Measurements from ENCODE around the gene PAN3. TPM values are rescaled to one million over a fixed set of nuclear protein-coding genes. Genes with fewer than 3 reads are reported as not detected.

PAN3 gene
- total RNA-seq, 2 experiments from 2014 or later: 56.9 to 59.5 TPM

GRCh38 chr13:28181413-28181812 lies 43.1 kb downstream of the PAN3 start:
- no peak overlapping the region for H3K4me3 ChIP-seq (ENCODE audit: low read length)
- ChIA-PET POLR2A (no interaction called here), CTCF (interaction anchor here (1.0 kb wide), 1 partner anchor 9 kb away, joined by 3 read pairs; no protein-coding TSS in a partner anchor)
- peaks cover 22% of the 10 kb centered on the region for H3K36me3 ChIP-seq (ENCODE audit: insufficient read depth, low read length)
- no peak for ATAC-seq (ENCODE audit: poor library complexity)
- TF ChIP-seq, protein P1, sequence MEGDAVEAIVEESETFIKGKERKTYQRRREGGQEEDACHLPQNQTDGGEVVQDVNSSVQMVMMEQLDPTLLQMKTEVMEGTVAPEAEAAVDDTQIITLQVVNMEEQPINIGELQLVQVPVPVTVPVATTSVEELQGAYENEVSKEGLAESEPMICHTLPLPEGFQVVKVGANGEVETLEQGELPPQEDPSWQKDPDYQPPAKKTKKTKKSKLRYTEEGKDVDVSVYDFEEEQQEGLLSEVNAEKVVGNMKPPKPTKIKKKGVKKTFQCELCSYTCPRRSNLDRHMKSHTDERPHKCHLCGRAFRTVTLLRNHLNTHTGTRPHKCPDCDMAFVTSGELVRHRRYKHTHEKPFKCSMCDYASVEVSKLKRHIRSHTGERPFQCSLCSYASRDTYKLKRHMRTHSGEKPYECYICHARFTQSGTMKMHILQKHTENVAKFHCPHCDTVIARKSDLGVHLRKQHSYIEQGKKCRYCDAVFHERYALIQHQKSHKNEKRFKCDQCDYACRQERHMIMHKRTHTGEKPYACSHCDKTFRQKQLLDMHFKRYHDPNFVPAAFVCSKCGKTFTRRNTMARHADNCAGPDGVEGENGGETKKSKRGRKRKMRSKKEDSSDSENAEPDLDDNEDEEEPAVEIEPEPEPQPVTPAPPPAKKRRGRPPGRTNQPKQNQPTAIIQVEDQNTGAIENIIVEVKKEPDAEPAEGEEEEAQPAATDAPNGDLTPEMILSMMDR (IDR thresholded peaks at IDR 0.05): no peak
- H3K4me1 Mint-ChIP-seq (ENCODE audit: low read depth): peaks cover 57% of the 10 kb centered on the region
- H3K4me3 Mint-ChIP-seq: no peak overlapping the region
- no peaks in the 10 kb centered on the region for H3K4me1 ChIP-seq (ENCODE audit: insufficient read depth, low read length)
- no peaks in the 10 kb centered on the region for H3K9me3 Mint-ChIP-seq
- H3K27ac ChIP-seq (ENCODE audit: low read depth in 1 of 2, low read length in 2 of 2): no peak overlapping the region
- DNase-seq: no peak
- peak overlapping the region; percentile 32 for H3K27ac Mint-ChIP-seq
- no peaks in the 10 kb centered on the region for H3K9me3 ChIP-seq (ENCODE audit: control insufficient read depth in 1 of 2, insufficient read depth in 1 of 2, low read length in 2 of 2)
- no peaks in the 10 kb centered on the region for H3K27me3 Mint-ChIP-seq
- intact Hi-C loops (cut with DNase I, micrococcal nuclease): no loop called here
- peaks cover 79% of the 10 kb centered on the region for H3K36me3 Mint-ChIP-seq (ENCODE audit: low read depth)
- no peaks in the 10 kb centered on the region for H3K27me3 ChIP-seq (ENCODE audit: control insufficient read depth in 1 of 2, insufficient read depth in 2 of 2, low read length in 2 of 2)

- Mint-ChIP-seq H3K4me1 (ENCODE audit: low read depth) (peaks cover 58% of the 10 kb centered on the region), H3K36me3 (ENCODE audit: low read depth) (peaks cover 88% of the 10 kb centered on the region), H3K27me3 (no peaks in the 10 kb centered on the region), H3K9me3 (no peaks in the 10 kb centered on the region), H3K27ac (no peak overlapping the region), H3K4me3 (no peak overlapping the region)
- no peak for ATAC-seq (ENCODE audit: poor library complexity)
- H3K27ac ChIP-seq (ENCODE audit: low read depth in 1 of 2, low read length in 2 of 2): no peak overlapping the region
- H3K27me3 ChIP-seq (ENCODE audit: control insufficient read depth in 1 of 2, insufficient read depth in 2 of 2, low read length in 2 of 2): no peaks in the 10 kb centered on the region
- no peak for DNase-seq
- no peak overlapping the region for H3K4me3 ChIP-seq (ENCODE audit: low read length)
- ChIA-PET CTCF (no interaction called here), POLR2A (interaction anchor here (1.1 kb wide), 1 partner anchor 47 kb away, joined by 6 read pairs; the partner anchor contains the start of gene PAN3)
- H3K36me3 ChIP-seq (ENCODE audit: insufficient read depth, low read length): peaks cover 18% of the 10 kb centered on the region
- TF ChIP-seq, protein P1 (IDR thresholded peaks at IDR 0.05): no peak
- intact Hi-C loops (cut with DNase I, micrococcal nuclease): no loop called here
- H3K9me3 ChIP-seq (ENCODE audit: control insufficient read depth in 1 of 2, insufficient read depth in 1 of 2, low read length in 2 of 2): no peaks in the 10 kb centered on the region
- H3K4me1 ChIP-seq (ENCODE audit: insufficient read depth, low read length): no peaks in the 10 kb centered on the region
These were observed 46.9 kb downstream of the PAN3 start for GRCh38 chr13:28185256-28185655.

DNA sequence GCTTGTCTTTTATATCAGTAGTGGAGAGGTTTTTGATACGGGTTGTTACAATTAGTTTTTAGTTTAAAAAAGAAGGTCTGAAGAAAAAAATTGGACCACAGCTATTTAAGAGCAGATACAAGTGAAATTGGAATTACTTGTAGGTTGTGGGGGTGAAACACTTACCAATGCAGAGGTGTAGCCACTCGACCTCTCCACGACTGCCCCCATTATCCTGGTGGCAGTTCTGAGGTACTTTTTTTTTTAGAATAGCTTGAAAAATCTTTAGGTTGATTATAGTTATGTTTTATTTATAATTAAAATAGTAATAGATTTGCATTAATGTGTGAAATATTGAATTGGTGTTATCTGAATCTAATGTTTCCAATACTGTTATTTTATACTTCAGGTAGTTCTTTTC lies 60.7 kb downstream of the PAN3 start:
- Histone ChIP-seq H3K9me3 (ENCODE audit: control insufficient read depth in 1 of 2, insufficient read depth in 1 of 2, low read length in 2 of 2) (no peaks in the 10 kb centered on the region), H3K27me3 (ENCODE audit: control insufficient read depth in 1 of 2, insufficient read depth in 2 of 2, low read length in 2 of 2) (no peaks in the 10 kb centered on the region), H3K4me3 (ENCODE audit: low read length) (no peak overlapping the region), H3K4me1 (ENCODE audit: insufficient read depth, low read length) (peaks cover 13% of the 10 kb centered on the region), H3K36me3 (ENCODE audit: insufficient read depth, low read length) (peaks cover 37% of the 10 kb centered on the region), H3K27ac (ENCODE audit: low read depth in 1 of 2, low read length in 2 of 2) (no peak overlapping the region)
- no peak for DNase-seq
- ATAC-seq (ENCODE audit: poor library complexity): no peak
- H3K36me3 Mint-ChIP-seq (ENCODE audit: low read depth): peaks cover 66% of the 10 kb centered on the region
- ChIA-PET CTCF (interaction anchor here (0.6 kb wide), 1 partner anchor 24 kb away, joined by 4 read pairs; no protein-coding TSS in a partner anchor), POLR2A (no interaction called here)
- intact Hi-C loops (cut with DNase I, micrococcal nuclease): no loop called here
- no peaks in the 10 kb centered on the region for H3K27me3 Mint-ChIP-seq
- H3K9me3 Mint-ChIP-seq: no peaks in the 10 kb centered on the region
- H3K4me3 Mint-ChIP-seq: no peak overlapping the region
- TF ChIP-seq, protein P1 (IDR thresholded peaks at IDR 0.05): no peak
- H3K4me1 Mint-ChIP-seq (ENCODE audit: low read depth): peaks cover 16% of the 10 kb centered on the region
- H3K27ac Mint-ChIP-seq: no peak overlapping the region

All from CD4-positive, alpha-beta T cell (primary cell).